HG02973 (cell line): ENCODE measurements around the gene AXIN2.
A peak's percentile ranks its signal among the peaks of the same experiment; 100 is the strongest.

ENCODE experiments used
- ATAC-seq: cut with Tn5 transposase; IDR thresholded peaks from one replicate; pipeline ENCODE4 v1.9.1; 2021; ENCODE audit warnings: moderate library complexity; ENCODE audit not compliant: unreplicated experiment

Gene AXIN2

GRCh38 chr17:65561452-65562205 is at the start of gene AXIN2:
Gene AXIN2, minus strand, starts transcription at chr17:65561648. Its CDS starts 3,028 bp downstream, at chr17:65558620.
- peak; percentile 70 for ATAC-seq

GRCh38 chr17:65609749-65610148 is 48.3 kb upstream of the AXIN2 start:
- ATAC-seq: no peak

GRCh38 chr17:65609286-65609685 is 47.8 kb upstream of the AXIN2 start:
- ATAC-seq: no peak

- ATAC-seq: no peak
These were observed 42.6 kb upstream of the AXIN2 start for GRCh38 chr17:65604070-65604469.

- ATAC-seq: no peak
These were observed 40.4 kb upstream of the AXIN2 start for GRCh38 chr17:65601881-65602280.

GRCh38 chr17:65601145-65601544 is 39.7 kb upstream of the AXIN2 start:
- ATAC-seq: no peak

- ATAC-seq: no peak
These were observed 39.1 kb upstream of the AXIN2 start for GRCh38 chr17:65600518-65600917.

GRCh38 chr17:65599650-65600049 is 38.2 kb upstream of the AXIN2 start:
- no peak for ATAC-seq

GRCh38 chr17:65598746-65599145 is 37.3 kb upstream of the AXIN2 start:
- ATAC-seq: no peak

- no peak for ATAC-seq
These were observed 33.7 kb upstream of the AXIN2 start for GRCh38 chr17:65595071-65595656.

GRCh38 chr17:65593855-65594845 is 32.7 kb upstream of the AXIN2 start:
- ATAC-seq: no peak

- no peak for ATAC-seq
These were observed 31.8 kb upstream of the AXIN2 start for GRCh38 chr17:65593092-65593854.

GRCh38 chr17:65592125-65592965 is 30.9 kb upstream of the AXIN2 start:
- no peak for ATAC-seq

- no peak for ATAC-seq
These were observed 27.9 kb upstream of the AXIN2 start for GRCh38 chr17:65589321-65589720.

- no peak for ATAC-seq
These were observed 26.8 kb upstream of the AXIN2 start for GRCh38 chr17:65588181-65588808.

- no peak for ATAC-seq
These were observed 26.2 kb upstream of the AXIN2 start for GRCh38 chr17:65587534-65588180.

- no peak for ATAC-seq
These were observed 25.5 kb upstream of the AXIN2 start for GRCh38 chr17:65586899-65587298.

GRCh38 chr17:65584604-65585521 is 23.4 kb upstream of the AXIN2 start:
- no peak for ATAC-seq
